Hepatocyte (in vitro differentiated cells): Measurements from ENCODE around the gene PGM2L1.

Experiments
- EZH2 ChIP-seq: fragments of 200-600 bp; sonication (generic); IDR thresholded peaks from 2 replicates; pipeline ENCODE4 v1.6.1; 2016; ENCODE audit warnings: antibody characterized with exemption, mild to moderate bottlenecking, borderline replicate concordance
- EZH2phosphoT487 ChIP-seq: fragments of 200-600 bp; sonication (generic); IDR thresholded peaks from one replicate; pipeline ENCODE4 v1.6.1; 2018; ENCODE audit warnings: antibody characterized with exemption, mild to moderate bottlenecking, low read depth, moderate library complexity; ENCODE audit not compliant: unreplicated experiment, severe bottlenecking
- TF ChIP-seq, protein P1 (sequence below): fragments of 200-600 bp; sonication (generic); IDR thresholded peaks from 2 replicates; pipeline ENCODE4 v1.5.1; 2016; ENCODE audit warnings: antibody characterized with exemption, mild to moderate bottlenecking; ENCODE audit not compliant: poor library complexity

DNA sequence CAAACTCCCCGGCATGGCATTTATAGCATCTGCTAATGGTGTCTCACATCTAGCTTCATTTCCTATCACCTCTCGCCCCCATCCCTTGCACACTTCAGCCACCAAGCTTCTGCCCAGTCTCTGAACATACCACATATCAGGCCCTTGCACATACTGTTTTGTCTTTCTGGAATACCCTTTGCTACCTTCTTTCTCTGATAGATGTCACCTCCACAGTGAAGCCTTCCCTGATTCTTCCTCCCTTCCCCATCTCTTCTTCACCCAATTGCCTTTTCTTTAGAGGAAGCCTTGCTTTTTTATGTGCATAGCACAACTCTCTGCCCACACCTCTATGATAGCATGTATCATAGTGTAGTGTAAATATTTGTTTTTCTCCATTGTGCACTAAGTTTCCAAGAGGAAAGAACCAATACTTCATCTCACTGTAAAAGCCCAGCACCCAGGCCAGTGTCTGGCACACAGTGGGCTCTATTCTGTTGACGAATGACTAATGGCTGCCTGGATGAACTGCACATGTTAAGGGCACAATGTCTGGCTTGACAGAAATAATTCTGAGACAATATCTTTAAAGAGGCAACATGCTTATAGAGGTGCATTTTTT is 114.6 kb downstream of the PGM2L1 start:
- TF ChIP-seq, protein P1, sequence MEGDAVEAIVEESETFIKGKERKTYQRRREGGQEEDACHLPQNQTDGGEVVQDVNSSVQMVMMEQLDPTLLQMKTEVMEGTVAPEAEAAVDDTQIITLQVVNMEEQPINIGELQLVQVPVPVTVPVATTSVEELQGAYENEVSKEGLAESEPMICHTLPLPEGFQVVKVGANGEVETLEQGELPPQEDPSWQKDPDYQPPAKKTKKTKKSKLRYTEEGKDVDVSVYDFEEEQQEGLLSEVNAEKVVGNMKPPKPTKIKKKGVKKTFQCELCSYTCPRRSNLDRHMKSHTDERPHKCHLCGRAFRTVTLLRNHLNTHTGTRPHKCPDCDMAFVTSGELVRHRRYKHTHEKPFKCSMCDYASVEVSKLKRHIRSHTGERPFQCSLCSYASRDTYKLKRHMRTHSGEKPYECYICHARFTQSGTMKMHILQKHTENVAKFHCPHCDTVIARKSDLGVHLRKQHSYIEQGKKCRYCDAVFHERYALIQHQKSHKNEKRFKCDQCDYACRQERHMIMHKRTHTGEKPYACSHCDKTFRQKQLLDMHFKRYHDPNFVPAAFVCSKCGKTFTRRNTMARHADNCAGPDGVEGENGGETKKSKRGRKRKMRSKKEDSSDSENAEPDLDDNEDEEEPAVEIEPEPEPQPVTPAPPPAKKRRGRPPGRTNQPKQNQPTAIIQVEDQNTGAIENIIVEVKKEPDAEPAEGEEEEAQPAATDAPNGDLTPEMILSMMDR, result no peak
- TF ChIP-seq EZH2 (no peak), EZH2phosphoT487 (no peak)
